CD14-positive monocyte (primary cell): ENCODE data around the gene STK39. TPM values are rescaled to one million over a fixed set of nuclear protein-coding genes. Genes with fewer than 3 reads are reported as not detected.

Experiments
- DNase-seq, 3 donors: peaks; one replicate each; pipeline ENCODE4 v3.0.0-alpha.2; 2011 to 2022
- H2AFZ ChIP-seq: 2 replicates; pipeline ENCODE4 v1.6.0; 2012; ENCODE audit warnings: mild to moderate bottlenecking, low read depth, low read length, inconsistent platforms; ENCODE audit not compliant: insufficient read depth, poor library complexity, severe bottlenecking
- H3K27ac ChIP-seq, 2 donors: 1 replicate in 1 of 2; 2 replicates in 1 of 2; pipeline ENCODE4 v1.5.1; 2012 to 2013; ENCODE audit warnings: low read length in 2 of 2, control low read depth in 1 of 2, inconsistent platforms in 1 of 2, low read depth in 1 of 2, mild to moderate bottlenecking in 1 of 2
- H3K27me3 ChIP-seq, 2 donors: one replicate each; pipeline versions ENCODE4 v1.6.0 to v1.6.1; 2011 to 2013; ENCODE audit warnings: low read length in 2 of 2; ENCODE audit not compliant: control insufficient read depth in 2 of 2, insufficient read depth in 2 of 2
- H3K36me3 ChIP-seq, 2 donors: replicated peaks in 1 of 2; 1 replicate in 1 of 2; 2 replicates in 1 of 2; pipeline versions ENCODE4 v1.5.1 to v1.6.1; 2012 to 2013; ENCODE audit warnings: low read length in 2 of 2, control low read depth in 1 of 2, inconsistent platforms in 1 of 2, mild to moderate bottlenecking in 1 of 2; ENCODE audit not compliant: insufficient read depth in 2 of 2, control insufficient read depth in 1 of 2
- H3K4me1 ChIP-seq, 2 donors: 1 replicate in 1 of 2; 2 replicates in 1 of 2; pipeline versions ENCODE4 v1.5.1 to v1.6.1; 2012 to 2013; ENCODE audit warnings: low read length in 2 of 2, control low read depth in 1 of 2, inconsistent platforms in 1 of 2, mild to moderate bottlenecking in 1 of 2, moderate library complexity in 1 of 2; ENCODE audit not compliant: insufficient read depth in 2 of 2, control insufficient read depth in 1 of 2
- H3K4me2 ChIP-seq: replicated peaks from 2 replicates; pipeline ENCODE3; 2012; ENCODE audit warnings: low read length, moderate library complexity, mild to moderate bottlenecking; ENCODE audit not compliant: poor library complexity, severe bottlenecking; ENCODE audit errors: extremely low read depth
- H3K4me3 ChIP-seq, 3 experiments: fragments of 200-600 bp in 1 of 3; sonication (generic) in 1 of 3; replicated peaks in 1 of 3; 1 replicate in 2 of 3; 2 replicates in 1 of 3; pipeline ENCODE4 v1.5.1; 2011 to 2013; ENCODE audit warnings: low read length in 3 of 3, mild to moderate bottlenecking in 3 of 3, control low read depth in 2 of 3, low read depth in 2 of 3, inconsistent platforms in 1 of 3, moderate library complexity in 1 of 3
- H3K79me2 ChIP-seq: 2 replicates; pipeline ENCODE4 v1.6.0; 2012; ENCODE audit warnings: mild to moderate bottlenecking, control low read depth, inconsistent platforms, low read length, moderate library complexity; ENCODE audit not compliant: insufficient read depth
- H3K9ac ChIP-seq: 2 replicates; pipeline ENCODE4 v1.6.0; 2017; ENCODE audit warnings: low read length, mild to moderate bottlenecking; ENCODE audit not compliant: insufficient read depth, poor library complexity, severe bottlenecking
- H3K9me3 ChIP-seq, 2 donors: replicated peaks in 1 of 2; 1 replicate in 1 of 2; 2 replicates in 1 of 2; pipeline versions ENCODE4 v1.5.1 to v1.6.1; 2012 to 2013; ENCODE audit warnings: low read length in 2 of 2, control low read depth in 1 of 2; ENCODE audit not compliant: control insufficient read depth in 1 of 2, insufficient read depth in 1 of 2
- H4K20me1 ChIP-seq: 2 replicates; pipeline ENCODE4 v1.6.0; 2012; ENCODE audit warnings: mild to moderate bottlenecking, low read length, control low read depth, moderate library complexity; ENCODE audit not compliant: insufficient read depth
- H3K27ac Mint-ChIP-seq, 7 donors: one replicate each; pipeline ENCODE4 v1.8.0; 2020; ENCODE audit warnings: mild to moderate bottlenecking in 7 of 7, mixed read lengths in 7 of 7, moderate library complexity in 6 of 7, inconsistent platforms in 2 of 7
- H3K27me3 Mint-ChIP-seq, 3 donors: one replicate each; pipeline ENCODE4 v1.8.0; 2021 to 2022; ENCODE audit warnings: low read depth in 3 of 3, mild to moderate bottlenecking in 3 of 3, mixed read lengths in 3 of 3, moderate library complexity in 3 of 3, inconsistent platforms in 1 of 3
- H3K36me3 Mint-ChIP-seq, 2 donors: one replicate each; pipeline ENCODE4 v1.8.0; 2020; ENCODE audit warnings: mixed read lengths in 2 of 2, inconsistent platforms in 1 of 2, mild to moderate bottlenecking in 1 of 2
- H3K4me1 Mint-ChIP-seq: one replicate; pipeline ENCODE4 v1.8.0; 2020; ENCODE audit warnings: mild to moderate bottlenecking, mixed read lengths
- H3K4me3 Mint-ChIP-seq, 2 donors: one replicate each; pipeline ENCODE4 v1.8.0; 2020; ENCODE audit warnings: mild to moderate bottlenecking in 2 of 2, mixed read lengths in 2 of 2, moderate library complexity in 1 of 2
- H3K9me3 Mint-ChIP-seq, 7 donors: one replicate each; pipeline ENCODE4 v1.8.0; 2020 to 2022; ENCODE audit warnings: mixed read lengths in 7 of 7, mild to moderate bottlenecking in 6 of 7, moderate library complexity in 6 of 7, inconsistent platforms in 2 of 7
- CTCF ChIP-seq: fragments of 200-600 bp; IDR thresholded peaks from one replicate; pipeline ENCODE4 v1.8.0; 2022; ENCODE audit warnings: antibody characterized with exemption, mild to moderate bottlenecking
- WGBS: methylation state at CpG from one replicate; pipeline ENCODE4 v1.1.5; 2013; ENCODE audit warnings: missing lambda C conversion rate; ENCODE audit not compliant: insufficient coverage; 5-methylcytosine and 5-hydroxymethylcytosine counted together
- intact Hi-C, 2 donors: fragments of 100-400 bp; cut with micrococcal nuclease; formaldehyde crosslinking; loops; one replicate each; pipeline versions ENCODE4 v1.15.0 to v1.15.1; 2023
- polyA plus RNA-seq, 3 donors: library from polyadenylated mRNA; depleted of rRNA in 1 of 3; unstranded in 2 of 3; stranded (reverse) in 1 of 3; fragments of 300-500 nt in 2 of 3; fragments of >200 nt in 1 of 3; fragmentation: Illumina TruSeq in 2 of 3; gene quantifications; 1 replicate in 2 of 3; 2 replicates in 1 of 3; pipeline ENCODE4 v1.2.3, GENCODE V29; 2012 to 2021

Gene STK39
- polyA plus RNA-seq, 3 donors, result 1.2 to 2.7 (median 2.6) TPM

- no CpG with 5 or more reads among the region's 2 CpGs for WGBS
- TF ChIP-seq CTCF, result peak; percentile 81
- H3K9me3 Mint-ChIP-seq, result no peaks in the 10 kb centered on the region
- no peak overlapping the region for H3K4me2 ChIP-seq
- no peaks in the 10 kb centered on the region for H3K27me3 Mint-ChIP-seq
- H3K36me3 ChIP-seq, result peaks cover 31 to 77% of the 10 kb centered on the region in 2 donors
- peaks cover 3% of the 10 kb centered on the region for H3K79me2 ChIP-seq
- H3K27ac ChIP-seq, result no peak overlapping the region
- intact Hi-C loops, result loop anchor here (10.0 kb wide), 2 partner anchors 108 to 208 kb away; partner anchors contain the start of gene STK39 (in 1 of the 2)
- no peak overlapping the region for H2AFZ ChIP-seq
- no peaks in the 10 kb centered on the region for H4K20me1 ChIP-seq
- H3K4me1 ChIP-seq, result no peaks in the 10 kb centered on the region
- no peak overlapping the region for H3K4me3 ChIP-seq
- peaks cover 4% of the 10 kb centered on the region for H3K4me1 Mint-ChIP-seq
- H3K4me3 Mint-ChIP-seq, result no peak overlapping the region
- no peak overlapping the region for H3K9ac ChIP-seq
- no peaks in the 10 kb centered on the region for H3K27me3 ChIP-seq
- no peaks in the 10 kb centered on the region for H3K9me3 ChIP-seq
- peak in 2 of 3 donors; percentile 32 to 53 for DNase-seq
- H3K36me3 Mint-ChIP-seq, result peaks cover 49 to 62% of the 10 kb centered on the region in 2 donors
- no peak overlapping the region for H3K27ac Mint-ChIP-seq
Measured at GRCh38 chr2:168136392-168136977, 110.9 kb downstream of the STK39 start.

DNA sequence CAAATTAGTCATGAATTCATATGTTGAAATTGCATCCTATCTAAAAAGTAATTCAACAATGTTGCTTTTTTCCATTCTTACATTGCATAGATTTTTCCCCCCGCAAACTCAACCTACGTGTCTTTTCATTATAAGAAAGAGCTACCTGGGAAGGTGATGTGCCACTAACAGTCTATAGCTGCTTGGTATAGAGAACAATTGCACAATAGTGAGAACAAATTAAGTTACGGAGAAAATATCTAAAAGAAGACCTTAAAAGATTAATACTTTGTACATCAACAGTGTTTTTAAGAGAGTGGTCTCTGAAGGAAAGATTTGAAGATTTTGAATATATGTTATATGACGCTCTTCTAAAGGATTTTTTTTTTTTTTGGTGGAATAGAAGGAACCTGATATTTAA lies 111.8 kb downstream of the STK39 start:
- H3K27ac Mint-ChIP-seq, result no peak overlapping the region
- no CpG with 5 or more reads among the region's 4 CpGs for WGBS
- H3K9ac ChIP-seq, result no peak overlapping the region
- H3K27me3 Mint-ChIP-seq, result no peaks in the 10 kb centered on the region
- peaks cover 3 to 7% of the 10 kb centered on the region in 2 donors for H3K4me1 ChIP-seq
- H4K20me1 ChIP-seq, result no peaks in the 10 kb centered on the region
- no peaks in the 10 kb centered on the region for H3K9me3 ChIP-seq
- H3K36me3 Mint-ChIP-seq, result peaks cover 49 to 62% of the 10 kb centered on the region in 2 donors
- no peak overlapping the region for H2AFZ ChIP-seq
- no peak overlapping the region for H3K4me2 ChIP-seq
- peaks cover 9% of the 10 kb centered on the region for H3K4me1 Mint-ChIP-seq
- peaks cover 3% of the 10 kb centered on the region for H3K79me2 ChIP-seq
- no peak for DNase-seq
- H3K36me3 ChIP-seq, result peaks cover 31 to 76% of the 10 kb centered on the region in 2 donors
- TF ChIP-seq CTCF, result no peak
- H3K4me3 Mint-ChIP-seq, result no peak overlapping the region
- H3K4me3 ChIP-seq, result no peak overlapping the region
- H3K9me3 Mint-ChIP-seq, result no peaks in the 10 kb centered on the region
- intact Hi-C loops, result loop anchor here (10.0 kb wide), 2 partner anchors 109 to 209 kb away; partner anchors contain the start of gene STK39 (in 1 of the 2)
- no peak overlapping the region for H3K27ac ChIP-seq
- no peaks in the 10 kb centered on the region for H3K27me3 ChIP-seq
